Measurements from ENCODE around the gene CBFA2T3.

Gene CBFA2T3

GRCh38 chr16:88993166-88993761, 16.3 kb upstream of the CBFA2T3 start:
- no peak overlapping the region for H3K9ac ChIP-seq (ENCODE audit: low read depth, low read length)

GRCh38 chr16:88992351-88993165, 15.6 kb upstream of the CBFA2T3 start:
- no peak overlapping the region for H3K27ac ChIP-seq (ENCODE audit: low read depth, low read length)
- no peak overlapping the region for H3K4me3 ChIP-seq (ENCODE audit: low read depth, low read length)
- H3K36me3 ChIP-seq (ENCODE audit: control insufficient read depth, insufficient read depth, low read length): no peaks in the 10 kb centered on the region
- H3K4me1 ChIP-seq (ENCODE audit: control insufficient read depth, insufficient read depth, low read length): peaks cover 8% of the 10 kb centered on the region; the same call in 1 of the 2 replicates
- H3K9ac ChIP-seq (ENCODE audit: low read depth, low read length): no peak overlapping the region
- no peaks in the 10 kb centered on the region for H3K9me3 ChIP-seq (ENCODE audit: control insufficient read depth, insufficient read depth, low read length)
- H3K27me3 ChIP-seq (ENCODE audit: control insufficient read depth, insufficient read depth, low read length): no peaks in the 10 kb centered on the region

More at GRCh38 chr16:88993166-88993761, 16.3 kb upstream of the CBFA2T3 start:
- H3K36me3 ChIP-seq (ENCODE audit: control insufficient read depth, insufficient read depth, low read length): no peaks in the 10 kb centered on the region
- no peak overlapping the region for H3K4me3 ChIP-seq (ENCODE audit: low read depth, low read length)
- peaks cover 5% of the 10 kb centered on the region; the same call in 1 of the 2 replicates for H3K9me3 ChIP-seq (ENCODE audit: control insufficient read depth, insufficient read depth, low read length)
- H3K27ac ChIP-seq (ENCODE audit: low read depth, low read length): no peak overlapping the region
- peaks cover 8% of the 10 kb centered on the region; the same call in 1 of the 2 replicates for H3K4me1 ChIP-seq (ENCODE audit: control insufficient read depth, insufficient read depth, low read length)
- H3K27me3 ChIP-seq (ENCODE audit: control insufficient read depth, insufficient read depth, low read length): no peaks in the 10 kb centered on the region

- Histone ChIP-seq H3K4me1 (ENCODE audit: control insufficient read depth, insufficient read depth, low read length) (peaks cover 8% of the 10 kb centered on the region; the same call in 1 of the 2 replicates), H3K27me3 (ENCODE audit: control insufficient read depth, insufficient read depth, low read length) (no peaks in the 10 kb centered on the region), H3K4me3 (ENCODE audit: low read depth, low read length) (no peak overlapping the region), H3K36me3 (ENCODE audit: control insufficient read depth, insufficient read depth, low read length) (no peaks in the 10 kb centered on the region), H3K9me3 (ENCODE audit: control insufficient read depth, insufficient read depth, low read length) (no peaks in the 10 kb centered on the region), H3K27ac (ENCODE audit: low read depth, low read length) (no peak overlapping the region), H3K9ac (ENCODE audit: low read depth, low read length) (no peak overlapping the region)
Measured at GRCh38 chr16:88991813-88992350, 14.9 kb upstream of the CBFA2T3 start.

GRCh38 chr16:88989852-88990547, 13.0 kb upstream of the CBFA2T3 start:
- Histone ChIP-seq H3K9me3 (ENCODE audit: control insufficient read depth, insufficient read depth, low read length) (no peaks in the 10 kb centered on the region), H3K4me1 (ENCODE audit: control insufficient read depth, insufficient read depth, low read length) (peaks cover 8% of the 10 kb centered on the region; the same call in 1 of the 2 replicates), H3K4me3 (ENCODE audit: low read depth, low read length) (no peak overlapping the region), H3K9ac (ENCODE audit: low read depth, low read length) (no peak overlapping the region), H3K27ac (ENCODE audit: low read depth, low read length) (no peak overlapping the region), H3K27me3 (ENCODE audit: control insufficient read depth, insufficient read depth, low read length) (no peaks in the 10 kb centered on the region), H3K36me3 (ENCODE audit: control insufficient read depth, insufficient read depth, low read length) (no peaks in the 10 kb centered on the region)

GRCh38 chr16:88988980-88989811, 12.2 kb upstream of the CBFA2T3 start:
- Histone ChIP-seq H3K36me3 (ENCODE audit: control insufficient read depth, insufficient read depth, low read length) (no peaks in the 10 kb centered on the region), H3K9ac (ENCODE audit: low read depth, low read length) (no peak overlapping the region), H3K9me3 (ENCODE audit: control insufficient read depth, insufficient read depth, low read length) (no peaks in the 10 kb centered on the region), H3K4me3 (ENCODE audit: low read depth, low read length) (no peak overlapping the region), H3K27me3 (ENCODE audit: control insufficient read depth, insufficient read depth, low read length) (no peaks in the 10 kb centered on the region), H3K27ac (ENCODE audit: low read depth, low read length) (no peak overlapping the region), H3K4me1 (ENCODE audit: control insufficient read depth, insufficient read depth, low read length) (peaks cover 8% of the 10 kb centered on the region; the same call in 1 of the 2 replicates)

GRCh38 chr16:88985521-88985920, 8.5 kb upstream of the CBFA2T3 start:
- peaks cover 3% of the 10 kb centered on the region; the same call in 1 of the 2 replicates for H3K4me1 ChIP-seq (ENCODE audit: control insufficient read depth, insufficient read depth, low read length)
- no peaks in the 10 kb centered on the region for H3K27me3 ChIP-seq (ENCODE audit: control insufficient read depth, insufficient read depth, low read length)
- H3K9me3 ChIP-seq (ENCODE audit: control insufficient read depth, insufficient read depth, low read length): no peaks in the 10 kb centered on the region
- H3K9ac ChIP-seq (ENCODE audit: low read depth, low read length): no peak overlapping the region
- no peaks in the 10 kb centered on the region for H3K36me3 ChIP-seq (ENCODE audit: control insufficient read depth, insufficient read depth, low read length)
- no peak overlapping the region for H3K4me3 ChIP-seq (ENCODE audit: low read depth, low read length)
- H3K27ac ChIP-seq (ENCODE audit: low read depth, low read length): no peak overlapping the region

GRCh38 chr16:88983771-88984687, 7.0 kb upstream of the CBFA2T3 start:
- Histone ChIP-seq H3K4me1 (ENCODE audit: control insufficient read depth, insufficient read depth, low read length) (peaks cover 3% of the 10 kb centered on the region; the same call in 1 of the 2 replicates), H3K9me3 (ENCODE audit: control insufficient read depth, insufficient read depth, low read length) (no peaks in the 10 kb centered on the region), H3K27ac (ENCODE audit: low read depth, low read length) (no peak overlapping the region), H3K27me3 (ENCODE audit: control insufficient read depth, insufficient read depth, low read length) (no peaks in the 10 kb centered on the region), H3K9ac (ENCODE audit: low read depth, low read length) (no peak overlapping the region), H3K36me3 (ENCODE audit: control insufficient read depth, insufficient read depth, low read length) (no peaks in the 10 kb centered on the region), H3K4me3 (ENCODE audit: low read depth, low read length) (no peak overlapping the region)

GRCh38 chr16:88983165-88983564, 6.2 kb upstream of the CBFA2T3 start:
- no peaks in the 10 kb centered on the region for H3K27me3 ChIP-seq (ENCODE audit: control insufficient read depth, insufficient read depth, low read length)
- H3K9me3 ChIP-seq (ENCODE audit: control insufficient read depth, insufficient read depth, low read length): no peaks in the 10 kb centered on the region
- no peak overlapping the region for H3K27ac ChIP-seq (ENCODE audit: low read depth, low read length)
- H3K9ac ChIP-seq (ENCODE audit: low read depth, low read length): no peak overlapping the region
- H3K4me1 ChIP-seq (ENCODE audit: control insufficient read depth, insufficient read depth, low read length): peaks cover 3% of the 10 kb centered on the region; the same call in 1 of the 2 replicates
- no peaks in the 10 kb centered on the region for H3K36me3 ChIP-seq (ENCODE audit: control insufficient read depth, insufficient read depth, low read length)
- no peak overlapping the region for H3K4me3 ChIP-seq (ENCODE audit: low read depth, low read length)

GRCh38 chr16:88982286-88983084, 5.5 kb upstream of the CBFA2T3 start:
- Histone ChIP-seq H3K4me3 (ENCODE audit: low read depth, low read length) (no peak overlapping the region), H3K4me1 (ENCODE audit: control insufficient read depth, insufficient read depth, low read length) (peaks cover 3% of the 10 kb centered on the region; the same call in 1 of the 2 replicates), H3K27ac (ENCODE audit: low read depth, low read length) (no peak overlapping the region), H3K36me3 (ENCODE audit: control insufficient read depth, insufficient read depth, low read length) (no peaks in the 10 kb centered on the region), H3K27me3 (ENCODE audit: control insufficient read depth, insufficient read depth, low read length) (no peaks in the 10 kb centered on the region), H3K9me3 (ENCODE audit: control insufficient read depth, insufficient read depth, low read length) (no peaks in the 10 kb centered on the region), H3K9ac (ENCODE audit: low read depth, low read length) (no peak overlapping the region)
